MM.1S (cell line): ENCODE data around the gene CHMP6.

Experiments used
- CTCF ChIP-seq: fragments of 300-600 bp; sonication (generic); IDR thresholded peaks from 2 replicates; pipeline ENCODE4 v1.5.1; 2016; ENCODE audit warnings: antibody characterized with exemption, low read length, mixed read lengths
- EZH2 ChIP-seq: fragments of 300-600 bp; sonication (generic); optimal IDR thresholded peaks from 2 replicates; pipeline ENCODE3; 2017; ENCODE audit warnings: low read depth, mild to moderate bottlenecking, antibody characterized with exemption, low read length, mixed read lengths
- EZH2phosphoT487 ChIP-seq: fragments of 300-600 bp; sonication (generic); IDR thresholded peaks from 2 replicates; pipeline ENCODE4 v1.6.1; 2018; ENCODE audit warnings: antibody characterized with exemption, low read length

- TF ChIP-seq CTCF (no peak), EZH2 (no peak), EZH2phosphoT487 (no peak)
Measured at GRCh38 chr17:81044764-81045589, 53.3 kb downstream of the CHMP6 start.
